SK-N-SH treated with all-trans-retinoic acid at 6 μM for 48 hours (cell line): ENCODE results near the gene SNAP91.

ENCODE experiments used
- OSR1 ChIP-seq: fragments of 250-450 bp; sonication (Bioruptor Pico); IDR thresholded peaks from 2 replicates; pipeline ENCODE4 v1.8.0; 2022; ENCODE audit warnings: moderate library complexity, mild to moderate bottlenecking, inconsistent platforms
- PPARA ChIP-seq: fragments of 250-450 bp; sonication (Bioruptor Pico); IDR thresholded peaks from 2 replicates; pipeline ENCODE4 v1.5.0; 2020; ENCODE audit warnings: mild to moderate bottlenecking, borderline replicate concordance
- ZNF70 ChIP-seq: fragments of 450-650 bp; formaldehyde crosslinking; IDR thresholded peaks from 2 replicates; pipeline ENCODE4 v1.5.0; 2020; ENCODE audit warnings: mild to moderate bottlenecking, moderate library complexity

DNA sequence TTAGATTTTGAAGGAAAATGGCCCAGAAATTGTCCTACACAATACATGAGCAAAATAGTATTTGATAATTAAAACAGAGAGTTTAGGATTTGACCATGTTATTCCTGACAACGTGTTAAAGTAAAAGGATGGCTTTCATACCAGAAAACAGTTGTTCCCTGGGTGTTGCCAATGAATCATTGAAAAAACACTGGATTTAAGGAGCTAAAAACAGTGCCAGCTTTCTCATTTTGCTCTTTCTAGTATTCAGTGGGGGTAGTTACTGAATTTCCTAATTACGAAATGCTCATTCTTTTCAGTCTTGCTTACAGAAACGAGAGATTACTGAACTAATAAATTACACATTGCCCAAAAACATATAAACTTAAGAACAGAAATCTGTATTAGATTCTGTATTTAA lies 26.6 kb upstream of the SNAP91 start:
- TF ChIP-seq OSR1 (CRISPR knock-in tag) (no peak), ZNF70 (no peak), PPARA (CRISPR knock-in tag) (no peak)
